ENCODE measurements around the gene AP4M1.

AP4M1 gene, protein sequence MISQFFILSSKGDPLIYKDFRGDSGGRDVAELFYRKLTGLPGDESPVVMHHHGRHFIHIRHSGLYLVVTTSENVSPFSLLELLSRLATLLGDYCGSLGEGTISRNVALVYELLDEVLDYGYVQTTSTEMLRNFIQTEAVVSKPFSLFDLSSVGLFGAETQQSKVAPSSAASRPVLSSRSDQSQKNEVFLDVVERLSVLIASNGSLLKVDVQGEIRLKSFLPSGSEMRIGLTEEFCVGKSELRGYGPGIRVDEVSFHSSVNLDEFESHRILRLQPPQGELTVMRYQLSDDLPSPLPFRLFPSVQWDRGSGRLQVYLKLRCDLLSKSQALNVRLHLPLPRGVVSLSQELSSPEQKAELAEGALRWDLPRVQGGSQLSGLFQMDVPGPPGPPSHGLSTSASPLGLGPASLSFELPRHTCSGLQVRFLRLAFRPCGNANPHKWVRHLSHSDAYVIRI

DNA sequence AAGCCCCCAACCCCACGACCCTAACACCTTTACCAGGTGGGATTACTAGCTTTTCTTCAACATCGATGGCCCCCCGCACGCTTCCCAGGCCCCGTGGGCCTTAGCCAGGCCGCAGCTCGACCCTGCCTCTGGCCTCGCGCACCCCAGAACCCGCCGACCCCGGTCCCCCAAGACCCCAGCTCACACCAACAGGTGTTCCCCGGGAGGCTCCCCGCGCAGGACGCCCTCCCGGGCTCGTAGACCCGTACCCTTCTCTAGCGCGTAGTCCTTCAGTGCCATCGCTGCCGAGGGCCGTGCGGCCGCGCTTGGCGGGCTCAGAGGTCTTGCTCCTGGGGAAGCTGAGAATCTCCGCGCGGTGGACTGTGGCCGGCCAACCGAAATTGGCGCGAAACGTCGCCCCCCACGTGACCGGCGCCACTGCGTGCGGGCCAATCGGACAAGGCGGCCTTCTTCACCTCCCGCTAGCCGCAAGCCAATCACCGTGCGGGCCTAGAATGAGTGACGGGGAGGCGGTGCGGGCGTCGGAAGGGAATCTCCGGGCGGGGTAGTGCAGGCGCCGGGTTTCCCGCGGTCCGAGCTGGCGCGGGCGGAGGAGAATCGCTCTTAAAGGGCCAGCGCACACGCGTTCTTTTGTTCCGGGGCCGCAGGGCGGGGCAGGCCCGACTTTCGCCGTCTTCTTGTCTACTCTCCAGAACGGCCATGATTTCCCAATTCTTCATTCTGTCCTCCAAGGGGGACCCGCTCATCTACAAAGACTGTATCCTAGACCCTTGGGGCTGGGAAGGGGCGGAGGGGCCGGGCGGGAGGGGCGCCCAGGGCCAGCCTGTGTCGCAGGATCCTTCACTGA, at the start of gene AP4M1, which contains the start of gene MCM7:
Gene AP4M1, plus strand, starts transcription at position 628 of the 847 bp plus-strand sequence. Its CDS starts 72 bp downstream, at position 700.
Gene MCM7, minus strand, starts transcription at position 382 of the 847 bp plus-strand sequence. Its CDS starts 103 bp downstream, at position 279.
- peak; percentile 94 for DNase-seq

DNA sequence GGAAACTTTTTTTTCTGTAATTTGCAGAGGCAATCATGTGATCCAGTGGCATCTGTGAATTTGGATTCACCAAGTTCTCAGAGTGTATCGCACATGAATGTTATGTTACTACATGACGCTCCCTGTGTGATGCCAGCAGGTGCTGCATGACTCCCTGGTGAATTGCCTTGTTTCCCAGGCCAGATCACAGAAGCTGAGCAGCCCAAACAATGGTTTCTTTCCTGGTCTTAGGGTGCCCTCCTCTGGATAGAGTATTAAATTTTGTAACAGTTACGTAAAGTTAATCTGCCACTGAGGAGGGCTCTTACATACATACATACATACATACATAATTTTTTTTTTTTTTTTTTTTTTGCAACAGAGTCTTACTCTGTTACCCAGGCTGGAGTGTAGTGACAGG, 48.2 kb upstream of the AP4M1 start:
- DNase-seq = peak in 1 of 2 experiments; percentile 6

DNA sequence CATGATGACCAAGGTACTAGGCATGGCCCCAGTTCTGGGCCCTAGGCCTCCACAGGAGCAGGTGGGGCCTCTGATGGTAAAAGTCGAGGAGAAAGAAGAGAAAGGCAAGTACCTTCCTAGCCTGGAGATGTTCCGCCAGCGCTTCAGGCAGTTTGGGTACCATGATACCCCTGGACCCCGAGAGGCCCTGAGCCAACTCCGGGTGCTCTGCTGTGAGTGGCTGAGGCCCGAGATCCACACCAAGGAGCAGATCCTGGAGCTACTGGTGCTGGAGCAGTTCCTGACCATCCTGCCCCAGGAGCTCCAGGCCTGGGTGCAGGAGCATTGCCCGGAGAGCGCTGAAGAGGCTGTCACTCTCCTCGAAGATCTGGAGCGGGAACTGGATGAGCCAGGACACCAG, 44.4 kb upstream of the AP4M1 start:
- no peak for DNase-seq

GRCh38 chr7:100059251-100059739, 42.1 kb upstream of the AP4M1 start:
- no peak for DNase-seq

- no peak for DNase-seq
These were observed 39.8 kb upstream of the AP4M1 start for GRCh38 chr7:100061518-100062193.

DNA sequence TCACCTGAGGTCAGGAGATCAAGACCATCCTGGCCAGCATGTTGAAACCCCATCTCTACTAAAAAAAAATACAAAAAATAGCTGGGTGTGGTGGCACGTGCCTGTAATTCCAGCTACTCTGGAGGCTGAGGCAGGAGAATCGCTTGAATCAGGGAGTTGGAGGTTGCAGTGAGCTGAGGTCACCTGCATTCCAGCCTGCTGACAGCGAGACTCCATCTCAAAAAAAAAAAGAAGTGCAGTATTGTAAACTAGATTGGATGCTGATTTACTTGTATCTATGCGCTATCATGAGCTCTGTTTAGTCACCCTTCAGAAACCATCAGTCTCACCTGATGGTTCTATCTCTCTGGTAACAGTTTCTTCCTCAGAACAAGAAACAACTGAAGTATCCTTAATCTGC, 38.1 kb upstream of the AP4M1 start:
- no peak for DNase-seq

- no peak for DNase-seq
These were observed 37.3 kb upstream of the AP4M1 start for GRCh38 chr7:100064162-100064561.

DNA sequence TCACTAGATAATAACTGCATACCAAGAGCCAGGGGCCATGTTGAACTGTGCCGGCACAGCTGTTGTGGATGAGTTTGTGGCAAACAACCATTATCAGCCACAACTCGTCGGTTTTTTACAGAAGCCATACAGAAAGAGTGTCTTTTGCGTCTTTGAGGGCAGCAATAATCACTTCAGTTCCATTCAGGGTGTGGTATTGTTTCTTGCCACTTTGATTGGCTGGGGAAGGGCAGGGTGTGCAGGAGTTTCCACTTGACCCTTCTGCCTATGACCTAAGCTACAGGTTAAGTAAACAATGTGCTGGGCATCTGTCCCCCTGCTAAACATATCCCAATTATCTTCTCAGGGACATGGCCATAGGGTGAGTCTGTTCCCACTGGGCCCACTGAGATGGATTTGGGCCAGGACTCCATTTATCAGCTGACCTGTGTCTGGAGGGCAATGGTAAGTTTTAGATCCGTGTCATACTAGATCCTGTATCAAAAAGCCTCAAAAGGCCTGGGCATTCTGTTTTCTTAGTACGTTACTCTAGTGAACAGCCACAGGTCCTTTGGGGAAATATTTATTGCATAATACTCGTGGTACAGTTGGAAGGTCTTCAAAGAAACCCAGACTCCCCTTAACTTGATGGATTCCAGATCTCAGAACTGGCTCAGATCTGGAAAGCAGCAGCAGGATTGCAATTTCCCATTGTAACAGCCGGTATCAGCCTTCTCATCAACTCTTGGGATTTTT, 35.8 kb upstream of the AP4M1 start:
- no peak for DNase-seq

GRCh38 chr7:100066953-100067352, 34.5 kb upstream of the AP4M1 start:
- no peak for DNase-seq

- no peak for DNase-seq
These were observed 31.5 kb upstream of the AP4M1 start for GRCh38 chr7:100069991-100070390.

DNA sequence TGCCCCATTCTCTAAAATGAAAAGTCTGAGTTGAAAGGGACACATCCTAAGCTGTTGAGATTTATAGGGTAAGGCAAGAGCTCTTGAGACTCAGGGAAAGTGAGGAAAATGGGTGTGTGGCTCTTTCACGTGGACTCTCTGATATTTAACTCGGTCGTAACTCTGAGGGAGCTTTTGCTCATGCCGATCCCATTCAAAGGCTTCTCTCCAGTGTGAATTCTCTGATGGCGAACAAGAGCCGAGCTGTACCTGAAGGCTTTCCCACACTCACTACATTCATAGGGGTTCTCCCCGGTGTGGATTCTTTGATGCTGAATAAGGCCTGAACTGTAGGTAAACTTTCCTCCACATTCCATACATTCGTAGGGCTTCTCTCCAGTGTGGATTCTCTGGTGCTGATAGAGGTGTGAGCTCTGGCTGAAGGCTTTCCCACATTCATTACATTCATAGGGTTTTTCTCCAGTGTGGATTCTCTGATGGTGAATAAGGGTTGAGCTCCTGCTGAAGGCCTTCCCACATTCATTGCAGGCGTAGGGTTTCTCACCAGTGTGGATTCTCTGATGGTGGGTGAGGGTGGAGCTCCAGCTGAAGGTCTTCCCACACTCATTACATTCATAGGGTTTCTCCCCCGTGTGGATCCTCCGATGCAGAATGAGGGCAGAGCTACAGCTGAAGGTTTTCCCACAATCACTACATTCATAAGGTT, 30.3 kb upstream of the AP4M1 start:
- DNase-seq = no peak

- DNase-seq = no peak
These were observed 29.0 kb upstream of the AP4M1 start for GRCh38 chr7:100072462-100072861.

DNA sequence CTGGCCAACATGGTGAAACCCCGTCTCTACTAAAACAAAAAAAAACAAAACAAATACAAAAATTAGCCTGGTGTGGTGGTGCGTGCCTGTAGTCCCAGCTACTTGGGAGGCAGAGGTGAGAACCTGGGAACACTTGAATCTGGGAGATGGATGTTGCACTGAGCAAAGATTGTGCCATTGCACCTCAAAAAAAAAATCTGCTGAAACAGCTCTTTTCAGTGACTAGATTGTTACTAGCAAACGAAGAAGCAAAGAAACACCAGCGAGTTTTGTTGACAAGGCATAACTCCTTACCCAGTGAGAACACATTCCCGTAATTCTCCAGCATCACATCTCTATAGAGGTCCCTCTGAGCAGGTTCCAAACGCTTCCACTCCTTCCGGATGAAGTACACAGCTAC, 26.6 kb upstream of the AP4M1 start:
- no peak for DNase-seq

DNA sequence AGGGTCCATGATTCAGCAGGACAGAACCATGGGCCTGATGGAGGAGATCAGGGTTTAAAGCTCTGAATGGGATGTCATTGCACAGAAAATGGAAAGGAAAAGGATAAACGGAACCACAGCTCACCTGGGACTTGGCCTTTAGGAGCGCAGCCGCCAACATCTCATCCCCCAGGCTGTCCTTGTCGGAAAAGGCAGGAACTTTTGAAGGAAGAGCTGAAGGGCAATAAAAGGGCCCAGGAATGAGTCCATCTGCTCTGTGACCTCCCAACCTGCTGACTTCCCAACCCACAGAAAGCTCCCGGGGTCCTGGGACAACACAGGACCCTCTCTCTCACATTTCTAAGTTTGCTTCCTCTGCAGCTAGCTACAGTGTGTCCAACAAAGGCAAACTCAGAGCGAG, 26.0 kb upstream of the AP4M1 start:
- DNase-seq = no peak

GRCh38 chr7:100077205-100077604, 24.2 kb upstream of the AP4M1 start:
- no peak for DNase-seq

DNA sequence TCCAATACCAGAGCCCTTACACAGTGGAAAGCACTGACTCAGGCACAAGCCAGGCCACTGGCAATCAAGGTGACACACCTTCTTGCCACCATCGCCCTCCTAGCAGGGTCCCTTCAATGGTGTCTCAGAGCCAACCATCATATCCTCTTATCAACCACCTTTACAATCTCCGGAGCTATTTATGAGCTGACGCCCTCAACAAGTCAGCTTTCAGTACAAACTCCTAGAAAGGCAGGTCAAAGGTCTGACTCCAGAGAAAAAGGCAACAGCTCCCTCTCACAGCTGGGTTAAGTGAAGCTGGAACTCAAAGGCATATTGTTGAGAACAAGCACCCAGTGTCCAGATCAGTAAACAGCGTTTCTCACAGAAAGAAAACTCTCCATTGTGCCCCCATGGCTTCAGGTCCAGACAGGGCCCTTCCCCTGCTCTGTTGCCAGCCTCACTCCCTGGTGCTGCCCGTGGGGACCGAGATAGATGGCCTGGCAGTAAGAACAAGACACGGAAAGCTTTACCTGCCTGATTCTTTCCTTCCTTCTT, 22.4 kb upstream of the AP4M1 start:
- no peak for DNase-seq

DNA sequence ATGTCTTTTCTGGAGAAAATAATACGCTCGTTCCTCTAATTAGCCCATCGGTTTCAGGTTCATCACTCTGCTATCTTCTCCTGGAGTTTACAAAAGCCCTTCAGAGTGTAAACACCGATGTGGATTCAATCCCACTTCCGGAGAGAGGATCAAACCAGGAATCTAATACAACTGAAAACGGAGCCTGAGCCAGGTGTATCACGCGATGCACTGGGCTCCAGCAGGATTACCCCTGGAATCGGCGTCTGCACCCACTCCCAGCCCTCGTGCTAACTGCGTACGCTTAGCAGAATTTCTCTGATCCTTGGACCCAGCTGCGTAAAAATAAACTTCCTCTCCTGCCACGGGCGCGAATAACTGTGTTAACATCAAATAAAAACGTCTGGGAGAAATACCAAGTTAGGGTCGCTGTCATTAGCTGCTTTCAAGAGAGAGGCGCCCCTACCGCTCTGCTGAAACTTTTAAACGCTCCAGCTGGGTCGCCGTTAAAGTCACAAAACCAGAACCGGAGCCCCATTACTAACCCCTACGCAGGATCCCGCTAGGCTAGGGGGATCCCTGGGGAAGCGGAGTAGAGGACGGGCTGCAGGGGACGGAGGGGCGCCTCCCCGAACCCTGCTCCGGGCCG, 20.4 kb upstream of the AP4M1 start:
- DNase-seq = no peak

DNA sequence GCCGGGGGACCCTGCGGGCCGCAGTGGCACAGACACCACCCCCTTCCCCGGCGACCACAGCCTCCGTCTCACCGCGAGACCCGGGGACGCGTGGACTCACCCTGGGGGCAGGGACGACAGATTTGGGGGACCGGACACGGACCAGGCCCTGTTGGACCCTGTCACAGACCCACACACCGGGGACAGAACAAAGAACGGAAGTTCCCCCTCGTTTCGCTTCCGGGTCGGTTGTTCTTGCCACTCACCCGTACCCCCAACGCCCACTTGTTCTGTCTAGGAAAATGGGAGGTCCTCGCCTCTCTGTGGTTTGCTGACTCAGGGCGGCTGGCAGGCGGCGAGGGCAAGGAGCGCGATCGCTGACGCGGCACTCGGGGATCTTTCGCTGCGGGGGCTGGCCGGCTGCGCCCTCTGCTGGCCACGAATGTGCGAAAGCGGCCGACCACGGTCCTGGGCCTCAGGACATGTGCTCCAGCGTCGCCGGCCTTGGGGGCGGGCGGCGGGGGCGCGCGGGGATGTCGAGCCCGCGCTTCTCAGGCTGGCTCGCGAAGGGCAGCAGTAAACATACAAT, 19.8 kb upstream of the AP4M1 start, which contains the start of gene ZNF3:
Gene ZNF3, minus strand, starts transcription at position 189 of the 568 bp plus-strand sequence. CDS start 4,366 bp downstream, outside the sequence.
- peak; percentile 96 to 98 for DNase-seq

GRCh38 chr7:100082978-100083377, 18.5 kb upstream of the AP4M1 start:
- DNase-seq = no peak

- no peak for DNase-seq
These were observed 15.9 kb upstream of the AP4M1 start for GRCh38 chr7:100085515-100085914.

All from stimulated activated CD4-positive, alpha-beta T cell treated with anti-CD3 and anti-CD28 coated beads, Interleukin-4, amount 100 ng/mL, for 4 hours (primary cell).